ENCODE measurements around the gene SLC16A10.

The SLC16A10 gene

GRCh38 chr6:111276335-111276734, 189.0 kb downstream of the SLC16A10 start:
- no peaks in the 10 kb centered on the region for H3K27me3 ChIP-seq (ENCODE audit: insufficient read depth, low read depth, severe bottlenecking)
- H3K4me3 ChIP-seq (ENCODE audit: low read depth, low read length): no peak overlapping the region
- H3K36me3 ChIP-seq: peaks cover 30% of the 10 kb centered on the region
- TF ChIP-seq CTCF (IDR thresholded peaks at IDR 0.05; ENCODE audit: low read depth, low read length): no peak
- H3K27ac ChIP-seq: no peak overlapping the region
- DNase-seq: no peak
- H3K9me3 ChIP-seq (ENCODE audit: severe bottlenecking): no peaks in the 10 kb centered on the region

DNA sequence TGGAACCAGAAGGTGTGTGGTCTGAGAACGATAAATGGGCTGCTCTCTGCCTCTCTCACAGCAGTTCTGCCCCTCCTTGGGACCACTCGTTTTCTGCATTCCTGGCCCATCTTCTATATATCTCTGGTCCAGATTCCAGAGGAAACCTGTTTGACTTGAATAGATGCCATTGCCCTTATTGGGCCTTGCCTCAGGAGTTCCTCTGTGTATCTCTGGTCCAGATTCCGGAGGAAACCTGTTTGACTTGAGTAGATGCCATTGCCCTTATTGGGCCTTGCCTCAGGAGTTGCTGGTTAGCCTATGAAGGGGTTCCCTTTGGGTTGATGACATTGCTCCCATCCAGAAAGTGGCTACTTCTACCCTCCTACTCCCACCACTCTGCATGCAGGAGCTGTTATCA, 189.4 kb downstream of the SLC16A10 start:
- DNase-seq: no peak
- TF ChIP-seq CTCF (IDR thresholded peaks at IDR 0.05; ENCODE audit: low read depth, low read length): no peak
- Histone ChIP-seq H3K36me3 (peaks cover 30% of the 10 kb centered on the region), H3K9me3 (ENCODE audit: severe bottlenecking) (no peaks in the 10 kb centered on the region), H3K27ac (no peak overlapping the region), H3K4me3 (ENCODE audit: low read depth, low read length) (no peak overlapping the region), H3K27me3 (ENCODE audit: insufficient read depth, low read depth, severe bottlenecking) (no peaks in the 10 kb centered on the region)

- no peak for TF ChIP-seq CTCF (IDR thresholded peaks at IDR 0.05; ENCODE audit: low read depth, low read length)
- Histone ChIP-seq H3K27me3 (ENCODE audit: insufficient read depth, low read depth, severe bottlenecking) (no peaks in the 10 kb centered on the region), H3K27ac (no peak overlapping the region), H3K9me3 (ENCODE audit: severe bottlenecking) (no peaks in the 10 kb centered on the region), H3K36me3 (peaks cover 30% of the 10 kb centered on the region), H3K4me3 (ENCODE audit: low read depth, low read length) (no peak overlapping the region)
- DNase-seq: no peak
Observed at GRCh38 chr6:111277819-111278218, 190.5 kb downstream of the SLC16A10 start.

DNA sequence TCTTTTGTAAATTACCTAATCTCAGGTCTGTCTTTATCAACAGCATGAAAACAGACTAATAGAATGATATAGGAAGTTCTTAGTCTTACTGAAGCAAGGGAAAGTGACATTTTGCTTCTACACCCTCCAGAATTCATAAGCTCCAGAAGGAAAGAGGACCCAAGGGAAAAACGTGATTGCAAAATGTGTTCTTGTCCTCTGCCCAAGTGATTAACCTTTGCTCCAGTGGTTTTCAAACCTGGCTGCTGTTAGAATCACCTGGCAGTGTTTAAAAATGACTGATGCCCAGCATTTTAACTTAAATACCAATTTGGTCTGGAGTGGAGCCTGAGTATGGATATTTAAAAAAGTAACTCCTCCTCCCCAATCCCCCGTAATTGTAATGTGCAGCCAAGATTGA, 191.4 kb downstream of the SLC16A10 start:
- Histone ChIP-seq H3K9me3 (ENCODE audit: severe bottlenecking) (no peaks in the 10 kb centered on the region), H3K36me3 (peaks cover 27% of the 10 kb centered on the region)
- DNase-seq: no peak

GRCh38 chr6:111280445-111280955, 193.2 kb downstream of the SLC16A10 start:
- no peaks in the 10 kb centered on the region for H3K27me3 ChIP-seq (ENCODE audit: insufficient read depth, low read depth, severe bottlenecking)
- peaks cover 18% of the 10 kb centered on the region for H3K36me3 ChIP-seq
- no peaks in the 10 kb centered on the region for H3K9me3 ChIP-seq (ENCODE audit: severe bottlenecking)
- DNase-seq: no peak
- no peak overlapping the region for H3K27ac ChIP-seq
- no peak overlapping the region for H3K4me3 ChIP-seq (ENCODE audit: low read depth, low read length)
- no peak for TF ChIP-seq CTCF (IDR thresholded peaks at IDR 0.05; ENCODE audit: low read depth, low read length)

More for the DNA sequence above, 191.4 kb downstream of the SLC16A10 start:
- Histone ChIP-seq H3K4me3 (ENCODE audit: low read depth, low read length) (no peak overlapping the region), H3K27me3 (ENCODE audit: insufficient read depth, low read depth, severe bottlenecking) (no peaks in the 10 kb centered on the region), H3K27ac (no peak overlapping the region)
- no peak for TF ChIP-seq CTCF (IDR thresholded peaks at IDR 0.05; ENCODE audit: low read depth, low read length)

Data from WERI-Rb-1 (cell line).